Mesendoderm (in vitro differentiated cells): ENCODE measurements around the gene SAMD9.
"Not testable (repeated sequence)": the region's sequence is repeated elsewhere in the genome, so short reads cannot be mapped to it uniquely, and the experiment has no call there.

Experiments
- DNase-seq: peaks from one replicate; pipeline ENCODE4 v3.0.0; 2013
- H2AK5ac ChIP-seq: 2 replicates; pipeline ENCODE4 v1.6.1; 2013; ENCODE audit warnings: low read length, inconsistent platforms
- H2BK120ac ChIP-seq: 2 replicates; pipeline ENCODE4 v1.6.1; 2013; ENCODE audit warnings: low read depth, mild to moderate bottlenecking, low read length, moderate library complexity, mixed read lengths
- H2BK15ac ChIP-seq: replicated peaks from 2 replicates; pipeline ENCODE4 v1.6.1; 2013; ENCODE audit warnings: low read depth, mild to moderate bottlenecking, moderate library complexity
- H2BK5ac ChIP-seq: 2 replicates; pipeline ENCODE4 v1.6.1; 2013; ENCODE audit warnings: low read length, inconsistent platforms
- H3K18ac ChIP-seq: 2 replicates; pipeline ENCODE4 v1.6.1; 2013; ENCODE audit warnings: mild to moderate bottlenecking, low read length, mixed read lengths
- H3K23ac ChIP-seq: one replicate; pipeline ENCODE4 v1.6.1; 2013; ENCODE audit warnings: low read length
- H3K27ac ChIP-seq: 2 replicates; pipeline ENCODE4 v1.5.1; 2013; ENCODE audit warnings: low read depth, mild to moderate bottlenecking, inconsistent platforms, low read length, moderate library complexity
- H3K27me3 ChIP-seq: 2 replicates; pipeline ENCODE4 v1.6.1; 2013; ENCODE audit warnings: low read length, control low read depth, mild to moderate bottlenecking, inconsistent platforms; ENCODE audit not compliant: insufficient read depth, poor library complexity
- H3K36me3 ChIP-seq: 2 replicates; pipeline ENCODE4 v1.6.1; 2013; ENCODE audit warnings: low read length, inconsistent platforms; ENCODE audit not compliant: control insufficient read depth, insufficient read depth
- H3K4ac ChIP-seq: one replicate; pipeline ENCODE4 v1.6.1; 2013; ENCODE audit warnings: low read depth, mild to moderate bottlenecking, low read length, moderate library complexity
- H3K4me1 ChIP-seq: 2 replicates; pipeline ENCODE4 v1.6.1; 2013; ENCODE audit warnings: low read depth, low read length, inconsistent platforms; ENCODE audit not compliant: control insufficient read depth
- H3K4me2 ChIP-seq: 2 replicates; pipeline ENCODE4 v1.6.1; 2013; ENCODE audit warnings: low read length
- H3K4me3 ChIP-seq: 2 replicates; pipeline ENCODE4 v1.5.1; 2013; ENCODE audit warnings: mild to moderate bottlenecking, low read length
- H3K56ac ChIP-seq: one replicate; pipeline ENCODE4 v1.6.1; 2013; ENCODE audit warnings: low read length
- H3K79me1 ChIP-seq: 2 replicates; pipeline ENCODE4 v1.6.1; 2013; ENCODE audit warnings: low read length, inconsistent platforms
- H3K79me2 ChIP-seq: 2 replicates; pipeline ENCODE4 v1.6.1; 2013; ENCODE audit warnings: mild to moderate bottlenecking, low read length; ENCODE audit not compliant: control insufficient read depth, insufficient read depth
- H3K9ac ChIP-seq: 2 replicates; pipeline ENCODE4 v1.6.1; 2013; ENCODE audit warnings: low read length, inconsistent platforms
- H4K5ac ChIP-seq: one replicate; pipeline ENCODE4 v1.6.1; 2013; ENCODE audit warnings: low read length
- H4K8ac ChIP-seq: one replicate; pipeline ENCODE4 v1.6.1; 2013; ENCODE audit warnings: low read depth, mild to moderate bottlenecking, control low read depth, low read length, moderate library complexity
- WGBS: extraction: QIAGEN DNeasy Blood & Tissue Kit; methylation state at CpG from one replicate; pipeline ENCODE4 v1.1.7; 2013; ENCODE audit warnings: low lambda C conversion rate, missing lambda C conversion rate; ENCODE audit not compliant: insufficient coverage; ENCODE audit errors: extremely low coverage; 5-methylcytosine and 5-hydroxymethylcytosine counted together

SAMD9 gene

GRCh38 chr7:93056621-93057020 is 61.2 kb downstream of the SAMD9 start:
- H3K4me3 ChIP-seq, H3K79me1 ChIP-seq, H3K4me2 ChIP-seq, DNase-seq, H3K27ac ChIP-seq, H4K5ac ChIP-seq, H2BK120ac ChIP-seq, H3K36me3 ChIP-seq, H3K18ac ChIP-seq, H2BK15ac ChIP-seq, H3K27me3 ChIP-seq, H3K23ac ChIP-seq, H2AK5ac ChIP-seq, H2BK5ac ChIP-seq, H4K8ac ChIP-seq, H3K56ac ChIP-seq, H3K79me2 ChIP-seq, H3K9ac ChIP-seq, H3K4me1 ChIP-seq, H3K4ac ChIP-seq: not testable (repeated sequence)
- no CpG with 5 or more reads among the region's 1 CpG for WGBS

DNA sequence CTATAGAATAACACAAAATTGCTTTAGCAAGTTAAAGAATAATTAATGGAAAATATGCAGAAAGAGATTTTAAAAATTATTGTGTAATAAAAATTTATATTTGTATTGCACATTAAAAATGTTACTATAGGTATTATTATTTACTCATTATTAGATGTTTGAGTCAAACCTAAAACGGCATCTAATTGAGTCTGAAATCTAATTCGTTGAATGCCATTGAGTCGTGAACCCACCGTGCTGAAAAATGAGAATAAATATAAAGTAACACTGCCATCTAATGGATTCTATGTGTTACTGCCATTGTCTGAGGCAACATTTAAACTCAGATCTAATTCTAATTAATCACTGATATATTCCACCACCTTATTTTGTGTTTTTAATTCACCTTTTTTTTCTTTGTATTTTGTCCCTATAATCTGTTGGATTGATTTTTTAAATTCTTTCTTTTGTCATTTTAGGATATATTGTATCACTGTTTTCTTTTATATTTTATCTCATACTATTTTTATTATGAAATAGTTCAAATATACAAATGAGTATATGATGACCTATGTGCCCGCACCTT is 62.2 kb downstream of the SAMD9 start:
- no peak overlapping the region for H3K23ac ChIP-seq
- H3K79me2 ChIP-seq, result no peaks in the 10 kb centered on the region
- no peak overlapping the region for H3K56ac ChIP-seq
- H2BK15ac ChIP-seq, result no peak overlapping the region
- H3K79me1 ChIP-seq, result no peaks in the 10 kb centered on the region
- H4K5ac ChIP-seq, result no peak overlapping the region
- no CpG with 5 or more reads among the region's 5 CpGs for WGBS
- H3K18ac ChIP-seq, result no peak overlapping the region
- H3K27me3 ChIP-seq, result no peaks in the 10 kb centered on the region
- H2BK5ac ChIP-seq, result no peak overlapping the region
- no peak overlapping the region for H3K4me2 ChIP-seq
- no peak overlapping the region for H3K27ac ChIP-seq
- no peak overlapping the region for H4K8ac ChIP-seq
- no peak overlapping the region for H3K9ac ChIP-seq
- no peaks in the 10 kb centered on the region for H3K36me3 ChIP-seq
- H2BK120ac ChIP-seq, result no peak overlapping the region
- no peak overlapping the region for H3K4me3 ChIP-seq
- no peak overlapping the region for H3K4ac ChIP-seq
- peak; percentile 40 for DNase-seq
- H2AK5ac ChIP-seq, result no peak overlapping the region
- H3K4me1 ChIP-seq, result no peaks in the 10 kb centered on the region

DNA sequence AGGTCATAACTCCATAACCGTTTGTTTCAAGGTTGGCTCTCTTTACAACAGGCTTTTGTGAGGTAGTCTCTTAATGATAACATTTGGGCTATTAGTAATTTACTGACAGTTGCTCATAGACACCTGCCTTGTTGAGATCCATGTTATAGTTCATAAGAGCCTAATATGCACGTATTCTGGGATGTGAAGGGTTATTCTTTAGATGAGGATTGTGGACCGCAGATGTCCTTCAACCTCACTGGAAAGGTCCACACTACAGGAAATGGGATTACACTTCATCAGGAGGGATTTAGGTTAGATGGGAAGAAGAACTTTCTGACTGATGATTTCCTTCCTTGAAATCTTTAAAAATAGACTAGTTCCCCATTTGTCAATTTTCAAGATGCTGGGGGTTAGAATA is 62.8 kb downstream of the SAMD9 start:
- Histone ChIP-seq H3K4me2 (no peak overlapping the region), H2BK15ac (no peak overlapping the region), H3K23ac (no peak overlapping the region), H3K18ac (no peak overlapping the region), H2BK120ac (no peak overlapping the region), H3K36me3 (no peaks in the 10 kb centered on the region), H3K4me1 (no peaks in the 10 kb centered on the region), H4K5ac (no peak overlapping the region), H3K79me1 (no peaks in the 10 kb centered on the region), H2BK5ac (no peak overlapping the region), H3K79me2 (no peaks in the 10 kb centered on the region), H3K4ac (no peak overlapping the region), H3K9ac (no peak overlapping the region), H3K4me3 (no peak overlapping the region), H3K56ac (no peak overlapping the region), H3K27ac (no peak overlapping the region), H3K27me3 (no peaks in the 10 kb centered on the region), H4K8ac (no peak overlapping the region), H2AK5ac (no peak overlapping the region)
- no peak for DNase-seq
- no CpG with 5 or more reads among the region's 3 CpGs for WGBS

GRCh38 chr7:93053949-93054943 is 63.5 kb downstream of the SAMD9 start:
- H2AK5ac ChIP-seq, result no peak overlapping the region
- H3K27me3 ChIP-seq, result no peaks in the 10 kb centered on the region
- no peak overlapping the region for H3K18ac ChIP-seq
- no peak overlapping the region for H3K4me3 ChIP-seq
- H3K79me1 ChIP-seq, result no peaks in the 10 kb centered on the region
- H2BK120ac ChIP-seq, result no peak overlapping the region
- no peak overlapping the region for H4K5ac ChIP-seq
- H2BK5ac ChIP-seq, result no peak overlapping the region
- H4K8ac ChIP-seq, result no peak overlapping the region
- DNase-seq, result no peak
- WGBS, result no CpG with 5 or more reads among the region's 8 CpGs
- H3K4me1 ChIP-seq, result no peaks in the 10 kb centered on the region
- H2BK15ac ChIP-seq, result no peak overlapping the region
- no peak overlapping the region for H3K27ac ChIP-seq
- no peak overlapping the region for H3K4ac ChIP-seq
- no peaks in the 10 kb centered on the region for H3K36me3 ChIP-seq
- H3K4me2 ChIP-seq, result no peak overlapping the region
- no peaks in the 10 kb centered on the region for H3K79me2 ChIP-seq
- no peak overlapping the region for H3K23ac ChIP-seq
- no peak overlapping the region for H3K9ac ChIP-seq
- H3K56ac ChIP-seq, result no peak overlapping the region

DNA sequence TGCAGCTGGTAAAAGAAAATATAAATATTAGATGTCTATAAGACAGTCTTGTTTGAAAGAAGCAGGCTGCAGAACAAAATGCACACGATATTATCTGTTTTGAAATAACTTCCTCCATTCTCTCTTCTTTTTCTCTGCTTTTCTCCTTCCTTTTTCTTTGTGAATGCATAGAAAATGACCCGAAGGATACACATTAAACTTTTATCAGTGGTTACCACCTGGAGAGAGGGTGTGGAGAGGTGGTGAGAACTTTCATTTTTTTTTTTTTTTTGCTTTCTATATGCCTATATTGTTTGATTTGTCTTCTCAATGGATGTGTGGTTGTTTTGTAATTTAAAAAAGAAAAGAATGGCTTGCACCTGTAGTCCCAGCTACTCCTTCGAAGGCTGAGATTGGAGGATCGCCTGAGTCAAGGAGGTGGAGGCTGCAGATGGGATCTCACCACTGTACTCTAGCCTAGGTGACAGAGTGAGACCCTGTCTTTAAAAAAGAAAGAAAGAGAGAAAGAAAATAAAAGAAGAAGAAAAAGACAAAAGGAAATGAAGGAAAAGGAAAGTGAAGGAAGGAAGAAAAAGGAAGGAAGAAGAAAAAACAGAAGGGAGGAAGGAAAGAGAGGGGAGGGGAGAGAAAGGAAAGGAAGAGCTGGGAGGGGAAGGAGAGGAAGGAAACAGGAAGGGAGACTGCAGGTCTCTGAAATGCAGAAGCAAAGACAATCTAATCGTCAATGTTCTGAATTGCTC is 64.4 kb downstream of the SAMD9 start:
- H3K36me3 ChIP-seq, result no peaks in the 10 kb centered on the region

More for the DNA sequence above, 64.4 kb downstream of the SAMD9 start:
- no peak overlapping the region for H3K4me2 ChIP-seq
- H3K4me1 ChIP-seq, result no peaks in the 10 kb centered on the region
- no peak for DNase-seq
- H3K79me1 ChIP-seq, result no peaks in the 10 kb centered on the region
- no peak overlapping the region for H3K4ac ChIP-seq
- no peaks in the 10 kb centered on the region for H3K79me2 ChIP-seq
- no peak overlapping the region for H2AK5ac ChIP-seq
- no peak overlapping the region for H4K8ac ChIP-seq
- no CpG with 5 or more reads among the region's 5 CpGs for WGBS
- H3K56ac ChIP-seq, result no peak overlapping the region
- no peaks in the 10 kb centered on the region for H3K27me3 ChIP-seq
- H3K27ac ChIP-seq, result no peak overlapping the region
- no peak overlapping the region for H3K23ac ChIP-seq
- no peak overlapping the region for H2BK15ac ChIP-seq
- H4K5ac ChIP-seq, result no peak overlapping the region
- no peak overlapping the region for H2BK5ac ChIP-seq
- no peak overlapping the region for H3K18ac ChIP-seq
- H3K9ac ChIP-seq, result no peak overlapping the region
- no peak overlapping the region for H2BK120ac ChIP-seq
- no peak overlapping the region for H3K4me3 ChIP-seq
